MM.1S (cell line): ENCODE results near the gene NDUFS7.

Experiments used
- DNase-seq: peaks from one replicate; pipeline ENCODE4 v3.0.0-alpha.2; 2015
- H2AFZ ChIP-seq: fragments of 300-600 bp; sonication (generic); 2 replicates; pipeline ENCODE4 v1.6.0; 2016; ENCODE audit warnings: antibody characterized with exemption, low read length
- H3F3A ChIP-seq: fragments of 300-600 bp; sonication (generic); 2 replicates; pipeline ENCODE4 v1.6.1; 2016; ENCODE audit warnings: mild to moderate bottlenecking, antibody characterized with exemption, low read length, moderate library complexity, mixed read lengths; ENCODE audit not compliant: insufficient read depth
- H3K27ac ChIP-seq: fragments of 300-600 bp; sonication (generic); 2 replicates; pipeline ENCODE4 v1.5.1; 2016; ENCODE audit warnings: mild to moderate bottlenecking, low read length
- H3K27me3 ChIP-seq: fragments of 300-600 bp; sonication (generic); replicated peaks from 2 replicates; pipeline ENCODE4 v1.6.0; 2016; ENCODE audit warnings: low read length; ENCODE audit not compliant: insufficient read depth
- H3K36me3 ChIP-seq: fragments of 300-600 bp; sonication (generic); replicated peaks from 2 replicates; pipeline ENCODE4 v1.6.1; 2016; ENCODE audit warnings: mild to moderate bottlenecking, low read length, mixed read lengths; ENCODE audit not compliant: insufficient read depth
- H3K4me1 ChIP-seq: fragments of 300-600 bp; sonication (generic); 2 replicates; pipeline ENCODE4 v1.6.1; 2016; ENCODE audit warnings: low read length, mixed read lengths
- H3K4me2 ChIP-seq: fragments of 300-600 bp; sonication (generic); 2 replicates; pipeline ENCODE4 v1.6.0; 2016; ENCODE audit warnings: low read depth, low read length
- H3K4me3 ChIP-seq: fragments of 300-600 bp; sonication (generic); 2 replicates; pipeline ENCODE4 v1.5.1; 2016; ENCODE audit warnings: low read length, mixed read lengths
- H3K79me2 ChIP-seq: fragments of 300-600 bp; sonication (generic); 2 replicates; pipeline ENCODE4 v1.6.1; 2016; ENCODE audit warnings: mixed run types, low read length, mixed read lengths
- H3K9ac ChIP-seq: fragments of 300-600 bp; sonication (generic); 2 replicates; pipeline ENCODE4 v1.6.1; 2016; ENCODE audit warnings: low read length, mixed read lengths
- H3K9me2 ChIP-seq: fragments of 300-600 bp; sonication (generic); replicated peaks from 2 replicates; pipeline ENCODE4 v1.6.1; 2016; ENCODE audit warnings: mild to moderate bottlenecking, low read length, mixed read lengths; ENCODE audit not compliant: insufficient read depth
- H3K9me3 ChIP-seq: fragments of 300-600 bp; sonication (generic); replicated peaks from 2 replicates; pipeline ENCODE4 v1.6.1; 2016; ENCODE audit warnings: mild to moderate bottlenecking, low read length, mixed read lengths; ENCODE audit not compliant: insufficient read depth
- H4K20me1 ChIP-seq: fragments of 300-600 bp; sonication (generic); 2 replicates; pipeline ENCODE4 v1.6.1; 2016; ENCODE audit warnings: mild to moderate bottlenecking, low read length, moderate library complexity, mixed read lengths; ENCODE audit not compliant: insufficient read depth
- EZH2 ChIP-seq: fragments of 300-600 bp; sonication (generic); optimal IDR thresholded peaks from 2 replicates; pipeline ENCODE3; 2017; ENCODE audit warnings: low read depth, mild to moderate bottlenecking, antibody characterized with exemption, low read length, mixed read lengths
- EZH2phosphoT487 ChIP-seq: fragments of 300-600 bp; sonication (generic); IDR thresholded peaks from 2 replicates; pipeline ENCODE4 v1.6.1; 2018; ENCODE audit warnings: antibody characterized with exemption, low read length
- TF ChIP-seq, protein P1 (sequence below): fragments of 300-600 bp; sonication (generic); IDR thresholded peaks from 2 replicates; pipeline ENCODE4 v1.5.1; 2016; ENCODE audit warnings: antibody characterized with exemption, low read length, mixed read lengths

The NDUFS7 gene

DNA sequence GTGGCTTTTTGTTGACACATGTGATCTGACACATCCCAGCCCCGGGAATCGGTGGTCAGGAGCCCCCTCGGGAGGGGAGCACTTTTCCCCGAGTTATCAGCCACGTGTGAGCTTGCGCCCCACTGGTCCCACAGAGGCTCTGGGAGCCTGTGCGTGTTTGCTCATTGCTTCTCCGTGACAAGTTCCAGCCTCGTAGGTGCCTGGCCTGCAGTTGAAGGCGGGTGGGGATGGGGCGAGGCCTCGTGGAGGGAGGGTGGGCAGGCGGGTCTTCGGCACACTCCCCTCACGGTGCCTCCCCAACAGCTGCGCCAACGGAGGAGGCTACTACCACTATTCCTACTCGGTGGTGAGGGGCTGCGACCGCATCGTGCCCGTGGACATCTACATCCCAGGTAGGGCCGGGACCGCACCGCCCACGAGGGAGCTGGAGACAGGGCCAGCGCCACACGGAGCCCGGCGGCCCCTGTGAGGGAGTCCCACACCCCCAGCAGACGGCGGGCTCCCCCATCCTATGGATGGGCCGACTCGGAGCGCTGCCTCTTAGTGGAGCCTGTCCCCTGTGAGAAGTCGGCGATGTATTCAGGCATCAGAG is 9.3 kb downstream of the NDUFS7 start:
- Histone ChIP-seq H3K79me2 (peaks cover 18% of the 10 kb centered on the region; the same call in 1 of the 2 replicates), H3K4me3 (no peak overlapping the region), H2AFZ (no peak overlapping the region), H3F3A (peaks cover 6% of the 10 kb centered on the region; the same call in 1 of the 2 replicates), H3K27ac (no peak overlapping the region), H3K9me3 (no peaks in the 10 kb centered on the region), H4K20me1 (no peaks in the 10 kb centered on the region), H3K9me2 (no peaks in the 10 kb centered on the region), H3K36me3 (no peaks in the 10 kb centered on the region; the same call in 1 of the 2 replicates), H3K27me3 (no peaks in the 10 kb centered on the region), H3K9ac (no peak overlapping the region), H3K4me1 (no peaks in the 10 kb centered on the region), H3K4me2 (no peak overlapping the region)
- no peak for DNase-seq
- TF ChIP-seq, protein P1, sequence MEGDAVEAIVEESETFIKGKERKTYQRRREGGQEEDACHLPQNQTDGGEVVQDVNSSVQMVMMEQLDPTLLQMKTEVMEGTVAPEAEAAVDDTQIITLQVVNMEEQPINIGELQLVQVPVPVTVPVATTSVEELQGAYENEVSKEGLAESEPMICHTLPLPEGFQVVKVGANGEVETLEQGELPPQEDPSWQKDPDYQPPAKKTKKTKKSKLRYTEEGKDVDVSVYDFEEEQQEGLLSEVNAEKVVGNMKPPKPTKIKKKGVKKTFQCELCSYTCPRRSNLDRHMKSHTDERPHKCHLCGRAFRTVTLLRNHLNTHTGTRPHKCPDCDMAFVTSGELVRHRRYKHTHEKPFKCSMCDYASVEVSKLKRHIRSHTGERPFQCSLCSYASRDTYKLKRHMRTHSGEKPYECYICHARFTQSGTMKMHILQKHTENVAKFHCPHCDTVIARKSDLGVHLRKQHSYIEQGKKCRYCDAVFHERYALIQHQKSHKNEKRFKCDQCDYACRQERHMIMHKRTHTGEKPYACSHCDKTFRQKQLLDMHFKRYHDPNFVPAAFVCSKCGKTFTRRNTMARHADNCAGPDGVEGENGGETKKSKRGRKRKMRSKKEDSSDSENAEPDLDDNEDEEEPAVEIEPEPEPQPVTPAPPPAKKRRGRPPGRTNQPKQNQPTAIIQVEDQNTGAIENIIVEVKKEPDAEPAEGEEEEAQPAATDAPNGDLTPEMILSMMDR = no peak
- TF ChIP-seq EZH2 (no peak), EZH2phosphoT487 (no peak)

DNA sequence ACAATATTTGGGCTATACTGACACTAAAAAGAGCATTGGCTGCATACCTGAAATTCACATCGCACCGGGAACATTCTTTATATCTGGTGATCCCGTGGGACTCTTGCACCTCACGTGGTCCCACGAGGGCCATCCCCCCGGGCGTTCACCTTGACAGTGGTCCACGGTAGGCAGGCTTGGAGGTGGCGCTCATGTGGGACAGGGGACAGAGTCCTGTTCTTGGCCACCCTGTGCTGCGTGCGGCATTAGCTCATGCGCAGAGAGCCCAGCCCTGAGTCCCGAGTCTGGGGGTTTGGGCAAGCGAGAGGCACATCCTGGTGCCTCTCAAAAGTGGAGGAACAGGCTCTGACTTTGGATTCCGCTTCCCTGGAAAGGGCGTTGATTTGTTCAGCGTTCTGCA is 10.1 kb downstream of the NDUFS7 start:
- H3F3A ChIP-seq = peaks cover 11% of the 10 kb centered on the region; the same call in 1 of the 2 replicates
- H3K9me3 ChIP-seq = no peaks in the 10 kb centered on the region
- no peak for DNase-seq
- TF ChIP-seq EZH2 = no peak
- TF ChIP-seq, protein P1 = no peak
- no peak for TF ChIP-seq EZH2phosphoT487
- H3K4me2 ChIP-seq = no peak overlapping the region
- H3K9me2 ChIP-seq = no peaks in the 10 kb centered on the region
- H3K4me1 ChIP-seq = no peaks in the 10 kb centered on the region
- H3K79me2 ChIP-seq = peaks cover 11% of the 10 kb centered on the region; the same call in 1 of the 2 replicates
- H2AFZ ChIP-seq = no peak overlapping the region
- H3K27ac ChIP-seq = no peak overlapping the region
- H3K27me3 ChIP-seq = no peaks in the 10 kb centered on the region
- no peaks in the 10 kb centered on the region; the same call in 1 of the 2 replicates for H3K36me3 ChIP-seq
- H3K4me3 ChIP-seq = no peak overlapping the region
- no peaks in the 10 kb centered on the region for H4K20me1 ChIP-seq
- H3K9ac ChIP-seq = no peak overlapping the region

- Histone ChIP-seq H3K9me2 (no peaks in the 10 kb centered on the region), H3K36me3 (no peaks in the 10 kb centered on the region; the same call in 1 of the 2 replicates), H3K9ac (no peak overlapping the region), H3K4me1 (no peaks in the 10 kb centered on the region), H3K4me2 (no peak overlapping the region), H3K9me3 (no peaks in the 10 kb centered on the region), H3K27me3 (no peaks in the 10 kb centered on the region), H3F3A (peaks cover 11% of the 10 kb centered on the region; the same call in 1 of the 2 replicates), H2AFZ (no peak overlapping the region), H3K27ac (no peak overlapping the region), H3K79me2 (peaks cover 5% of the 10 kb centered on the region; the same call in 1 of the 2 replicates), H3K4me3 (no peak overlapping the region), H4K20me1 (no peaks in the 10 kb centered on the region)
- TF ChIP-seq, protein P1 = no peak
- TF ChIP-seq EZH2phosphoT487 (no peak), EZH2 (no peak)
- no peak for DNase-seq
These were observed 10.8 kb downstream of the NDUFS7 start for GRCh38 chr19:1394252-1395193.
